SK-N-SH treated with all-trans-retinoic acid at 6 μM for 48 hours (cell line): ENCODE measurements around the gene OXCT2.

Experiments used
- GLIS3 ChIP-seq: fragments of 250-450 bp; sonication (Bioruptor Pico); IDR thresholded peaks from 2 replicates; pipeline ENCODE4 v1.5.0; 2020; ENCODE audit warnings: mild to moderate bottlenecking, moderate library complexity
- RARB ChIP-seq: fragments of 250-450 bp; sonication (Bioruptor Pico); IDR thresholded peaks from 2 replicates; pipeline ENCODE4 v1.8.0; 2021; ENCODE audit warnings: mild to moderate bottlenecking, moderate library complexity

GRCh38 chr1:39776886-39777285 lies 5.7 kb upstream of the OXCT2 start:
- no peak for TF ChIP-seq RARB
- no peak for TF ChIP-seq GLIS3 (CRISPR knock-in tag)
